Large intestine (tissue), 3 donors: ENCODE results near the gene FOXO4. TPM values are rescaled to one million over a fixed set of nuclear protein-coding genes. Genes with fewer than 3 reads are reported as not detected.
A peak's percentile ranks its signal among the peaks of the same experiment; 100 is the strongest.

Source experiments
- DNase-seq, 2 donors: peaks; one replicate each; pipeline versions ENCODE4 v3.0.0 to v3.0.0-alpha.2; 2013
- H3K27ac ChIP-seq: one replicate; pipeline ENCODE4 v1.5.1; 2013; ENCODE audit warnings: low read length
- H3K27me3 ChIP-seq: 2 replicates; pipeline ENCODE4 v1.6.1; 2013; ENCODE audit warnings: low read length; ENCODE audit not compliant: control insufficient read depth, insufficient read depth
- H3K36me3 ChIP-seq: 2 replicates; pipeline ENCODE4 v1.6.1; 2013; ENCODE audit warnings: low read length; ENCODE audit not compliant: control insufficient read depth, insufficient read depth
- H3K4me1 ChIP-seq: one replicate; pipeline ENCODE4 v1.6.1; 2013; ENCODE audit warnings: low read length; ENCODE audit not compliant: control insufficient read depth, insufficient read depth
- H3K4me3 ChIP-seq: one replicate; pipeline ENCODE4 v1.5.1; 2013; ENCODE audit warnings: low read length
- H3K9me3 ChIP-seq: one replicate; pipeline ENCODE4 v1.6.1; 2013; ENCODE audit warnings: mild to moderate bottlenecking, low read depth, low read length, moderate library complexity; ENCODE audit not compliant: control insufficient read depth
- WGBS: methylation state at CpG from one replicate; pipeline ENCODE4 v1.1.5; 2013; ENCODE audit warnings: low lambda C conversion rate; ENCODE audit not compliant: insufficient coverage; 5-methylcytosine and 5-hydroxymethylcytosine counted together
- polyA plus RNA-seq: library from polyadenylated mRNA; unstranded; fragments of 120-200 nt; gene quantifications from one replicate; pipeline ENCODE4 v1.2.1, GENCODE V29; 2013

FOXO4 gene
- polyA plus RNA-seq, 1 donor, result 17.9 TPM

GRCh38 chrX:71068044-71068918 is 27.4 kb upstream of the FOXO4 start, which contains the start of gene SNX12:
TSS of gene SNX12 (minus strand) at chrX:71068334. CDS start at chrX:71068306, 28 bp downstream.
- peaks cover 5% of the 10 kb centered on the region for H3K4me1 ChIP-seq
- peak within 1 kb of the TSS; percentile 92 for H3K27ac ChIP-seq
- peak; percentile 89 to 97 for DNase-seq
- WGBS, result no CpG with 5 or more reads among the region's 73 CpGs
- H3K4me3 ChIP-seq, result peak within 1 kb of the TSS; percentile 89
- no peaks in the 10 kb centered on the region for H3K9me3 ChIP-seq
- no peaks in the 10 kb centered on the region for H3K27me3 ChIP-seq
- no peaks in the 10 kb centered on the region for H3K36me3 ChIP-seq

GRCh38 chrX:71070531-71070930 is 25.1 kb upstream of the FOXO4 start:
- no peaks in the 10 kb centered on the region for H3K36me3 ChIP-seq
- H3K4me3 ChIP-seq, result no peak overlapping the region
- H3K27ac ChIP-seq, result no peak overlapping the region
- DNase-seq, result no peak
- peaks cover 5% of the 10 kb centered on the region for H3K4me1 ChIP-seq
- no peaks in the 10 kb centered on the region for H3K9me3 ChIP-seq
- WGBS, result no CpG with 5 or more reads among the region's 5 CpGs
- H3K27me3 ChIP-seq, result no peaks in the 10 kb centered on the region

- H3K27me3 ChIP-seq, result no peaks in the 10 kb centered on the region
- no peaks in the 10 kb centered on the region for H3K36me3 ChIP-seq
- H3K9me3 ChIP-seq, result no peaks in the 10 kb centered on the region
- no CpG with 5 or more reads among the region's 3 CpGs for WGBS
- H3K4me3 ChIP-seq, result no peak overlapping the region
- DNase-seq, result peak in 1 of 2 donors; percentile 68
- peak overlapping the region; percentile 49 for H3K27ac ChIP-seq
- H3K4me1 ChIP-seq, result peaks cover 4% of the 10 kb centered on the region
Observed at GRCh38 chrX:71081330-71082123, 14.1 kb upstream of the FOXO4 start.

- no peak for DNase-seq
- H3K27ac ChIP-seq, result no peak overlapping the region
- H3K4me3 ChIP-seq, result no peak overlapping the region
- H3K4me1 ChIP-seq, result peaks cover 4% of the 10 kb centered on the region
- no peaks in the 10 kb centered on the region for H3K9me3 ChIP-seq
- H3K27me3 ChIP-seq, result no peaks in the 10 kb centered on the region
- no peaks in the 10 kb centered on the region for H3K36me3 ChIP-seq
- WGBS, result no CpG with 5 or more reads among the region's 5 CpGs
Observed at GRCh38 chrX:71082124-71082647, 13.5 kb upstream of the FOXO4 start.

- Histone ChIP-seq H3K36me3 (no peaks in the 10 kb centered on the region), H3K27me3 (no peaks in the 10 kb centered on the region), H3K4me3 (no peak overlapping the region), H3K27ac (no peak overlapping the region), H3K4me1 (peaks cover 4% of the 10 kb centered on the region), H3K9me3 (no peaks in the 10 kb centered on the region)
- WGBS, result no CpG with 5 or more reads among the region's 4 CpGs
- DNase-seq, result no peak
Observed at GRCh38 chrX:71082822-71083221, 12.8 kb upstream of the FOXO4 start.

GRCh38 chrX:71085900-71086299 is 9.8 kb upstream of the FOXO4 start:
- H3K4me3 ChIP-seq, result no peak overlapping the region
- no peaks in the 10 kb centered on the region for H3K36me3 ChIP-seq
- no peaks in the 10 kb centered on the region for H3K27me3 ChIP-seq
- WGBS, result no CpG with 5 or more reads among the region's 4 CpGs
- no peaks in the 10 kb centered on the region for H3K9me3 ChIP-seq
- no peak for DNase-seq
- peaks cover 4% of the 10 kb centered on the region for H3K4me1 ChIP-seq
- H3K27ac ChIP-seq, result no peak overlapping the region

- no peak for DNase-seq
- H3K4me3 ChIP-seq, result no peak overlapping the region
- WGBS, result no CpG with 5 or more reads among the region's 5 CpGs
Observed at GRCh38 chrX:71091263-71091662, 4.4 kb upstream of the FOXO4 start.

GRCh38 chrX:71095033-71095432 is 618 bp upstream of the FOXO4 start:
- Histone ChIP-seq H3K4me3 (peak overlapping the region; percentile 56), H3K27me3 (no peaks in the 10 kb centered on the region), H3K4me1 (peaks cover 10% of the 10 kb centered on the region), H3K27ac (no peak overlapping the region), H3K9me3 (no peaks in the 10 kb centered on the region), H3K36me3 (no peaks in the 10 kb centered on the region)
- no peak for DNase-seq
- WGBS, result no CpG with 5 or more reads among the region's 6 CpGs

More at GRCh38 chrX:71091263-71091662, 4.4 kb upstream of the FOXO4 start:
- H3K36me3 ChIP-seq, result no peaks in the 10 kb centered on the region
- no peaks in the 10 kb centered on the region for H3K27me3 ChIP-seq
- H3K27ac ChIP-seq, result no peak overlapping the region
- no peaks in the 10 kb centered on the region for H3K9me3 ChIP-seq
- H3K4me1 ChIP-seq, result no peaks in the 10 kb centered on the region

- H3K27ac ChIP-seq, result peak overlapping the region; percentile 58
- H3K4me3 ChIP-seq, result peak overlapping the region; percentile 56
- no peak for DNase-seq
- whole genome bisulfite sequencing, result no CpG with 5 or more reads among the region's 46 CpGs
- H3K9me3 ChIP-seq, result no peaks in the 10 kb centered on the region
- peaks cover 14% of the 10 kb centered on the region for H3K4me1 ChIP-seq
- H3K27me3 ChIP-seq, result no peaks in the 10 kb centered on the region
- H3K36me3 ChIP-seq, result no peaks in the 10 kb centered on the region
Observed at GRCh38 chrX:71095981-71096759, 519 bp downstream of the FOXO4 start.

- H3K4me3 ChIP-seq, result peak overlapping the region; percentile 56
- WGBS, result no CpG with 5 or more reads among the region's 9 CpGs
- DNase-seq, result no peak
- no peaks in the 10 kb centered on the region for H3K36me3 ChIP-seq
- no peaks in the 10 kb centered on the region for H3K27me3 ChIP-seq
- H3K4me1 ChIP-seq, result peaks cover 14% of the 10 kb centered on the region
- peak overlapping the region; percentile 58 for H3K27ac ChIP-seq
- no peaks in the 10 kb centered on the region for H3K9me3 ChIP-seq
Observed at GRCh38 chrX:71096760-71097032, 1.0 kb downstream of the FOXO4 start.
